ENCODE measurements around the gene SUDS3.
A peak's percentile ranks its signal among the peaks of the same experiment; 100 is the strongest.

Gene SUDS3

GRCh38 chr12:118455327-118455726 is 79.0 kb downstream of the SUDS3 start:
- DNase-seq: no peak

DNA sequence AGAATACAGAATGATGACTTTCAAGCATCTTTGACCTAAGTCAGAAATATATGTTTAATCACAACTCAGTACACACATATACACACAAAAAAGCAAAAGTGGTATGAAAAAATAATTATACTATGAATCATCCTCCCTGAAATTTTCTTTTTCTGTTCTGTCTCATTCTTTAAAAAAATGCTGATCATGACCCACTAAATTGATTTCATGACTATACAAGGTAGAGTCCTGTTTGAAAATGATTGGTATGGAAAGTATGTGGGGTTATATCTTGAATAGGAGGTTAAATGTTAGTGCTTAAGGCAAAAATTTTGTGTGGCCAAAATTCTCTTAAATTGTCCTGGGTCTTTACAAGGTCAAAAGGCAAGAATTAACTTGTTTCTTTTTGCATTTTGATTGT is 80.4 kb downstream of the SUDS3 start:
- peak; percentile 1 for DNase-seq

DNA sequence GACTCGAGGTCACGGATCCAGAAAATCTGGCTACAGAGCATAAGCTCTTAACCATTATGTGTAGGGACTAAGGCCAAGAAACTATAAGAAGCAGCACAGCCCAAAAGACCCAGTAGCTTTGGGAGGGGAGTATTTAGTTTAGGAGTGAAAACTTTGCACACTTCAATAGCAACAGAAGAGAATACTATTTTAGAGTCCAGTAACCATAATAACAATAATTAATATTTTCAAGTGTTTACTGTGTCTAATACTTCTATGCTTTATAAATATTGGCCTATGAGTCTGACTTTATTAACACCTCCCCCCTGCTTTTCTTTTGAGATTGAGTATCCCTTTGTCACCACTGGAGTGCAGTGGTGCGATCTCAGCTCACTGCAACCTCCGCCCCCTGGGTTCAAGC is 82.8 kb downstream of the SUDS3 start:
- no peak for DNase-seq

GRCh38 chr12:118463677-118464076 is 87.3 kb downstream of the SUDS3 start:
- DNase-seq: no peak

DNA sequence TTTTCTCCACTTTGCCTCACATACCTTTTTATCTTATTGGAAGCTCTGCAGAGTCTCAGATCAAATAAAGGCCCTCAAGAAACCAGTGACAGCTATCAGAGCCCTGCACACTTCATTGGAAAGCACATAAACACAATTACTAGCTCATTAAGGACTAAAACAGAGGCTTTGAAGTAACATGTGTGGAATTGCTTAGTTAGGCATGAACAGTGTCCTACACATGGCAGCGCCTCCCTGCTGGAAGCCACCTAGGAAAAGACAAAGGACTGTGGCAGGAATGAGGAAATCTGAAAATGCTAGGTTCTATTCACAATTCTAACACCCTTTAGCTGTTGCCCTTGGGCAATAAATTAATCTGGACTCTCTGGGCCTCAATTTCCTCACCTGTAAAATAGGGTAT is 89.4 kb downstream of the SUDS3 start:
- DNase-seq: no peak
